GM12878 (cell line): ENCODE data around the gene CSRP3. TPM values are rescaled to one million over a fixed set of nuclear protein-coding genes. Genes with fewer than 3 reads are reported as not detected.

Source experiments
- ATAC-seq: fragments of 200-7000 bp; cut with Tn5 transposase; 3 replicates; pipeline ENCODE4 v1.9.1; 2020; ENCODE audit warnings: mild to moderate bottlenecking, moderate library complexity
- BruUV-seq: library from RNA; stranded (reverse); fragments of 400-500 nt; replicated peaks from 2 replicates; lab custom pipeline; 2021; lab: Mats Ljungman, UMichigan
- CTCF ChIA-PET: fragments of 300-600 bp; sonication (Branson Sonifier 250); formaldehyde crosslinking; extraction: SDS; loops from one replicate; lab custom pipeline; 2021; ENCODE audit warnings: inconsistent platforms; lab: Yijun Ruan, JAX
- POLR2A ChIA-PET: fragments of 350-600 bp; formaldehyde crosslinking; extraction: SDS; loops from one replicate; lab custom pipeline; 2021; ENCODE audit warnings: inconsistent platforms; lab: Charles Lee
- RAD21 ChIA-PET: fragments of 300-600 bp; sonication (Branson Sonifier 250); formaldehyde crosslinking; loops from one replicate; lab custom pipeline; 2023; ENCODE audit warnings: antibody characterized with exemption; ENCODE audit not compliant: unreplicated experiment; lab: Charles Lee
- SMC1A ChIA-PET: fragments of 300-600 bp; sonication (Branson Sonifier 250); formaldehyde crosslinking; loops from one replicate; lab custom pipeline; 2023; ENCODE audit not compliant: unreplicated experiment, uncharacterized antibody; lab: Charles Lee
- DNase-seq: peaks from one replicate; pipeline ENCODE4 v3.0.0-alpha.2; 2011; ENCODE audit warnings: low read depth, low spot score
- FAIRE-seq: peaks from 3 replicates; lab custom pipeline; 2011; peaks lifted over from hg19 to GRCh38; lab: Jason Lieb, UNC
- H2AFZ ChIP-seq: 2 replicates; pipeline ENCODE4 v1.6.0; 2011; ENCODE audit warnings: low read depth, low read length, control low read depth; ENCODE audit not compliant: control insufficient read depth
- H3K27ac ChIP-seq: 2 replicates; pipeline ENCODE4 v1.5.1; 2011; ENCODE audit warnings: control low read depth; ENCODE audit not compliant: control insufficient read depth, insufficient read depth
- H3K27me3 ChIP-seq, 2 experiments: replicated peaks in 1 of 2; 2 replicates each; pipeline versions ENCODE4 v1.6.0 to v1.6.1; 2011; ENCODE audit warnings: low read length in 1 of 2; ENCODE audit not compliant: control insufficient read depth in 2 of 2, insufficient read depth in 2 of 2
- H3K36me3 ChIP-seq, 2 experiments: 2 replicates each; pipeline ENCODE4 v1.5.1; 2011; ENCODE audit warnings: low read length in 1 of 2; ENCODE audit not compliant: control insufficient read depth in 2 of 2, insufficient read depth in 2 of 2
- H3K4me1 ChIP-seq: 2 replicates; pipeline ENCODE4 v1.6.1; 2011; ENCODE audit warnings: mild to moderate bottlenecking, low read length, moderate library complexity, mixed read lengths; ENCODE audit not compliant: control insufficient read depth, insufficient read depth
- H3K4me2 ChIP-seq: 2 replicates; pipeline ENCODE4 v1.6.0; 2011; ENCODE audit warnings: control low read depth; ENCODE audit not compliant: control insufficient read depth, insufficient read depth
- H3K4me3 ChIP-seq: fragments of 200-600 bp; sonication (generic); 2 replicates; pipeline ENCODE4 v1.5.1; 2016
- H3K79me2 ChIP-seq: 2 replicates; pipeline ENCODE4 v1.6.0; 2011; ENCODE audit warnings: low read length; ENCODE audit not compliant: control insufficient read depth, insufficient read depth
- H3K9ac ChIP-seq: 2 replicates; pipeline ENCODE4 v1.8.0; 2011; ENCODE audit warnings: low read length, control low read depth, mixed read lengths; ENCODE audit not compliant: control insufficient read depth, insufficient read depth
- H3K9me3 ChIP-seq: replicated peaks from 3 replicates; pipeline ENCODE4 v1.5.1; 2011; ENCODE audit warnings: mild to moderate bottlenecking, low read length; ENCODE audit not compliant: control insufficient read depth, insufficient read depth
- H4K20me1 ChIP-seq: 2 replicates; pipeline ENCODE4 v1.6.0; 2011; ENCODE audit not compliant: control insufficient read depth, insufficient read depth
- CHD1 ChIP-seq: IDR thresholded peaks from 2 replicates; pipeline ENCODE4 v1.6.1; 2012; ENCODE audit warnings: low read depth, low read length, improper control_type of control experiment
- CHD4 ChIP-seq: fragments of 200-600 bp; sonication (generic); IDR thresholded peaks from 2 replicates; pipeline ENCODE4 v1.6.1; 2016; ENCODE audit warnings: mild to moderate bottlenecking
- FOXK2 ChIP-seq: fragments of 450-650 bp; IDR thresholded peaks from 2 replicates; pipeline ENCODE4 v1.6.1; 2017; ENCODE audit warnings: mild to moderate bottlenecking, moderate library complexity
- MTA3 ChIP-seq: IDR thresholded peaks from 2 replicates; pipeline ENCODE4 v1.6.1; 2012; ENCODE audit warnings: low read length, inconsistent platforms, borderline replicate concordance
- MYC ChIP-seq: IDR thresholded peaks from 2 replicates; pipeline ENCODE4 v1.6.1; 2011; ENCODE audit warnings: mild to moderate bottlenecking, low read length, moderate library complexity, inconsistent platforms; ENCODE audit not compliant: insufficient read depth, insufficient replicate concordance, insufficient read length, severe bottlenecking
- NR2C1 ChIP-seq: fragments of 450-650 bp; IDR thresholded peaks from 2 replicates; pipeline ENCODE4 v1.6.1; 2017; ENCODE audit warnings: antibody characterized with exemption, mild to moderate bottlenecking, moderate library complexity
- PAX8 ChIP-seq: fragments of 450-650 bp; IDR thresholded peaks from 2 replicates; pipeline ENCODE4 v1.6.1; 2017; ENCODE audit warnings: mild to moderate bottlenecking, moderate library complexity
- RAD51 ChIP-seq: fragments of 450-650 bp; IDR thresholded peaks from 2 replicates; pipeline ENCODE4 v1.6.1; 2016; ENCODE audit warnings: moderate library complexity, mild to moderate bottlenecking, inconsistent platforms
- RB1 ChIP-seq: fragments of 450-650 bp; formaldehyde crosslinking; IDR thresholded peaks from 2 replicates; pipeline ENCODE4 v1.6.1; 2017; ENCODE audit warnings: mild to moderate bottlenecking, borderline replicate concordance
- SREBF1 ChIP-seq: IDR thresholded peaks from 2 replicates; pipeline ENCODE4 v1.6.1; 2012; ENCODE audit warnings: mild to moderate bottlenecking, low read length
- SUPT20H ChIP-seq: IDR thresholded peaks from 2 replicates; pipeline ENCODE4 v1.6.1; 2011; ENCODE audit warnings: low read depth, mild to moderate bottlenecking, low read length, moderate library complexity, borderline replicate concordance; ENCODE audit not compliant: control insufficient read depth
- ZNF217 ChIP-seq: fragments of 450-650 bp; IDR thresholded peaks from 2 replicates; pipeline ENCODE4 v1.6.1; 2017; ENCODE audit warnings: antibody characterized with exemption, mild to moderate bottlenecking
- ZNF687 ChIP-seq: fragments of 450-650 bp; IDR thresholded peaks from 2 replicates; pipeline ENCODE4 v1.6.1; 2017; ENCODE audit warnings: mild to moderate bottlenecking, moderate library complexity
- WGBS: methylation state at CpG from one replicate; pipeline ENCODE4 v1.1.6; 2016; ENCODE audit warnings: low lambda C conversion rate; ENCODE audit not compliant: insufficient replicate concordance, insufficient coverage; ENCODE audit errors: missing lambda C conversion rate; 5-methylcytosine and 5-hydroxymethylcytosine counted together
- in situ Hi-C: fragments of 300-500 bp; cut with MboI; formaldehyde crosslinking; loops from 9 replicates; pipeline ENCODE4 v1.14.3; 2018; ENCODE audit warnings: mixed read lengths
- intact Hi-C: fragments of 100-400 bp; cut with micrococcal nuclease; formaldehyde crosslinking; loops from one replicate; pipeline ENCODE4 v1.14.2; 2022; ENCODE audit not compliant: unreplicated experiment
- polyA plus RNA-seq, 11 experiments: library from polyadenylated mRNA; depleted of rRNA in 4 of 11; unstranded in 6 of 11; stranded (reverse) in 5 of 11; fragments of >200 nt; fragmentation: Nextera tagmentation in 4 of 11; fragmentation: Illumina TruSeq in 1 of 11; extraction: Ambion mirVana in 4 of 11; extraction: Trizol in 1 of 11; gene quantifications; 1 replicate in 1 of 11; 2 replicates in 10 of 11; pipeline versions ENCODE4 v1.2.1 to v1.2.3, GENCODE V29; 2011 to 2016; ENCODE audit warnings: inconsistent platforms in 2 of 11, missing spikeins in 2 of 11, low read depth in 1 of 11
- total RNA-seq, 4 experiments: library from RNA; depleted of rRNA in 3 of 4; stranded (reverse); fragments of >200 nt in 3 of 4; fragmentation: Illumina TruSeq in 1 of 4; extraction: Trizol in 1 of 4; gene quantifications; 2 replicates each; pipeline versions ENCODE4 v1.2.1 to v1.2.3, GENCODE V29; 2013 to 2021

Gene CSRP3
- total and polyA plus RNA-seq, 10 of the 15 experiments (the other 5 are each of a cell fraction or from before 2014, with no cell fraction given), result not detected

GRCh38 chr11:19176629-19177186 lies 25.1 kb downstream of the CSRP3 start:
- Histone ChIP-seq H3K79me2 (no peaks in the 10 kb centered on the region), H3K27ac (no peak overlapping the region), H3K27me3 (no peaks in the 10 kb centered on the region), H4K20me1 (no peaks in the 10 kb centered on the region), H3K36me3 (peaks cover 4 to 29% of the 10 kb centered on the region in 2 experiments), H3K4me1 (peaks cover 8% of the 10 kb centered on the region; the same call in 1 of the 2 replicates), H3K9me3 (no peaks in the 10 kb centered on the region), H3K4me2 (no peak overlapping the region), H2AFZ (no peak overlapping the region), H3K4me3 (no peak overlapping the region), H3K9ac (no peak overlapping the region)
- CTCF ChIA-PET, result no interaction called here
- SMC1A ChIA-PET, result interaction anchor here (1.0 kb wide), 1 partner anchor 68 kb away, joined by 3 read pairs; no protein-coding TSS in a partner anchor
- 53% methylated on average over 2 of the region's 2 CpGs for WGBS
- intact Hi-C loops, result no loop called here
- no TSS peak for BruUV-seq
- ATAC-seq, result peak; percentile 37
- POLR2A ChIA-PET, result no interaction called here
- FAIRE-seq, result no peak
- DNase-seq, result no peak
- RAD21 ChIA-PET, result no interaction called here
- in situ Hi-C loops, result no loop called here
- peak; percentile 68; the same call in 1 of the 2 replicates for TF ChIP-seq RAD51
- TF ChIP-seq ZNF217, result no peak

- H3K79me2 ChIP-seq, result no peaks in the 10 kb centered on the region
- peaks cover 8% of the 10 kb centered on the region; the same call in 1 of the 2 replicates for H3K4me1 ChIP-seq
- no peak overlapping the region for H3K27ac ChIP-seq
- H4K20me1 ChIP-seq, result no peaks in the 10 kb centered on the region; the same call in 1 of the 2 replicates
- H3K27me3 ChIP-seq, result no peaks in the 10 kb centered on the region
- BruUV-seq, result no TSS peak
- DNase-seq, result no peak
- POLR2A ChIA-PET, result no interaction called here
- H3K9ac ChIP-seq, result no peak overlapping the region
- WGBS, result 75% methylated on average over 7 of the region's 7 CpGs
- in situ Hi-C loops (no loop called here), intact Hi-C loops (loop anchor here (2.0 kb wide), 1 partner anchor 67 kb away; the partner anchor contains the start of gene E2F8)
- TF ChIP-seq SREBF1 (no peak), MYC (no peak), CHD4 (no peak), SUPT20H (no peak), FOXK2 (no peak), NR2C1 (no peak), CHD1 (no peak), PAX8 (no peak), ZNF687 (no peak), RB1 (no peak), MTA3 (no peak)
- ATAC-seq, result no peak
- H3K9me3 ChIP-seq, result no peaks in the 10 kb centered on the region
- H3K36me3 ChIP-seq, result peaks cover 4 to 29% of the 10 kb centered on the region in 2 experiments
- H2AFZ ChIP-seq, result no peak overlapping the region
- RAD21 ChIA-PET, result interaction anchor here (1.6 kb wide), 1 partner anchor 65 kb away, joined by 3 read pairs; no protein-coding TSS in a partner anchor
- H3K4me3 ChIP-seq, result no peak overlapping the region
- SMC1A ChIA-PET, result interaction anchor here (0.8 to 1.8 kb wide), 4 partner anchors 8 to 106 kb away, joined by 3 to 6 read pairs (median 4); no protein-coding TSS in a partner anchor
- no peak for FAIRE-seq
- CTCF ChIA-PET, result no interaction called here
- H3K4me2 ChIP-seq, result no peak overlapping the region
Observed at GRCh38 chr11:19173964-19174638, 27.7 kb downstream of the CSRP3 start.
